HCT116 (cell line): Measurements from ENCODE around the gene ZEB2. TPM values are rescaled to one million over a fixed set of nuclear protein-coding genes. Genes with fewer than 3 reads are reported as not detected.

ENCODE experiments used
- ATAC-seq: fragments of 200-7000 bp; cut with Tn5 transposase; 2 replicates; pipeline ENCODE4 v1.9.1; 2020; ENCODE audit warnings: mild to moderate bottlenecking, moderate library complexity
- BruUV-seq: library from RNA; stranded (reverse); fragments of 400-500 nt; replicated peaks from 2 replicates; lab custom pipeline; 2021; lab: Mats Ljungman, UMichigan
- CTCF ChIA-PET: fragments of 300-600 bp; sonication (Branson Sonifier 250); formaldehyde crosslinking; loops from one replicate; lab custom pipeline; 2021; ENCODE audit warnings: antibody characterized with exemption; lab: Charles Lee
- POLR2A ChIA-PET: fragments of 300-600, 350-600 bp; sonication (Branson Sonifier 250); formaldehyde crosslinking; loops from one replicate; lab custom pipeline; 2021; ENCODE audit warnings: antibody characterized with exemption; lab: Charles Lee
- RAD21 ChIA-PET, 2 experiments: fragments of 300-600 bp; sonication (Branson Sonifier 250); formaldehyde crosslinking; loops; one replicate each; lab custom pipeline; 2023; ENCODE audit warnings: low total read pairs in 2 of 2; ENCODE audit not compliant: uncharacterized antibody in 2 of 2, unreplicated experiment in 2 of 2, low non-redundant PET in 1 of 2; lab: Charles Lee
- DNase-seq: peaks from one replicate; pipeline ENCODE4 v3.0.0-alpha.2; 2010; ENCODE audit warnings: low read depth, low spot score
- H2AFZ ChIP-seq: fragments of 200-600 bp; shearing (Covaris generic), sonication (generic); 2 replicates; pipeline ENCODE4 v1.6.1; 2017; ENCODE audit warnings: low read depth, mixed run types, mixed read lengths, antibody characterized with exemption, low read length; ENCODE audit not compliant: poor library complexity, severe bottlenecking
- H3K27ac ChIP-seq: 2 replicates; pipeline ENCODE4 v1.5.1; 2012; ENCODE audit warnings: low read depth, low read length
- H3K27me3 ChIP-seq: fragments of 200-600 bp; sonication (generic); 2 replicates; pipeline ENCODE4 v1.6.1; 2016; ENCODE audit warnings: mixed run types, low read length, mixed read lengths; ENCODE audit not compliant: insufficient read depth
- H3K36me3 ChIP-seq, 2 experiments: fragments of 200-500 bp in 1 of 2; fragments of 200-600 bp in 1 of 2; sonication (Bioruptor generic) in 1 of 2; sonication (generic) in 1 of 2; 2 replicates each; pipeline versions ENCODE4 v1.5.1 to v1.6.1; 2014 to 2016; ENCODE audit warnings: low read length in 2 of 2, inconsistent platforms in 1 of 2, mixed read lengths in 1 of 2, mixed run types in 1 of 2; ENCODE audit not compliant: insufficient read depth in 2 of 2, control insufficient read depth in 1 of 2
- H3K4me1 ChIP-seq, 2 experiments: fragments of 200-600 bp in 1 of 2; sonication (generic) in 1 of 2; 2 replicates each; pipeline versions ENCODE4 v1.5.1 to v1.6.1; 2012 to 2017; ENCODE audit warnings: low read length in 2 of 2, inconsistent platforms in 1 of 2, mild to moderate bottlenecking in 1 of 2, mixed read lengths in 1 of 2, mixed run types in 1 of 2, moderate library complexity in 1 of 2; ENCODE audit not compliant: insufficient read depth in 2 of 2, control insufficient read depth in 1 of 2
- H3K4me2 ChIP-seq: fragments of 200-600 bp; sonication (generic); 2 replicates; pipeline ENCODE4 v1.6.1; 2017; ENCODE audit warnings: mixed run types, low read length, mixed read lengths
- H3K4me3 ChIP-seq, 2 experiments: fragments of 200-600 bp in 1 of 2; sonication (generic) in 1 of 2; replicated peaks in 1 of 2; 2 replicates each; pipeline ENCODE4 v1.5.1; 2011 to 2016; ENCODE audit warnings: low read length in 2 of 2, control low read depth in 1 of 2, low read depth in 1 of 2, mild to moderate bottlenecking in 1 of 2, mixed read lengths in 1 of 2, mixed run types in 1 of 2
- H3K79me2 ChIP-seq: fragments of 200-600 bp; sonication (generic); 2 replicates; pipeline ENCODE4 v1.6.1; 2017; ENCODE audit warnings: mild to moderate bottlenecking, mixed run types, low read length, moderate library complexity, mixed read lengths; ENCODE audit not compliant: insufficient read depth
- H3K9ac ChIP-seq: fragments of 200-600 bp; sonication (generic); 2 replicates; pipeline ENCODE4 v1.6.1; 2016; ENCODE audit warnings: low read length, mixed read lengths
- H3K9me2 ChIP-seq: fragments of 200-600 bp; sonication (generic), shearing (Covaris generic); 2 replicates; pipeline ENCODE4 v1.6.1; 2017; ENCODE audit warnings: mixed run types, mild to moderate bottlenecking, moderate library complexity; ENCODE audit not compliant: insufficient read depth
- H3K9me3 ChIP-seq, 2 experiments: fragments of 200-500 bp in 1 of 2; fragments of 200-600 bp in 1 of 2; sonication (Bioruptor generic) in 1 of 2; sonication (generic) in 1 of 2; 2 replicates each; pipeline ENCODE4 v1.6.1; 2014 to 2017; ENCODE audit warnings: low read length in 2 of 2, mixed read lengths in 2 of 2, inconsistent platforms in 1 of 2, low read depth in 1 of 2, mild to moderate bottlenecking in 1 of 2, mixed run types in 1 of 2, moderate library complexity in 1 of 2; ENCODE audit not compliant: control insufficient read depth in 1 of 2, insufficient read depth in 1 of 2
- H4K20me1 ChIP-seq: fragments of 200-600 bp; sonication (generic), shearing (Covaris generic); 2 replicates; pipeline ENCODE4 v1.6.1; 2017; ENCODE audit warnings: mixed run types, mild to moderate bottlenecking, moderate library complexity; ENCODE audit not compliant: insufficient read depth
- ATF3 ChIP-seq: IDR thresholded peaks from 2 replicates; pipeline ENCODE4 v1.6.1; 2012
- EGR1 ChIP-seq: IDR thresholded peaks from 2 replicates; pipeline ENCODE4 v1.6.1; 2012; ENCODE audit warnings: low read depth
- EZH2 ChIP-seq: fragments of 200-600 bp; sonication (generic); IDR thresholded peaks from 2 replicates; pipeline ENCODE4 v1.6.1; 2017; ENCODE audit warnings: antibody characterized with exemption, mixed run types
- FOSL1 ChIP-seq: IDR thresholded peaks from 2 replicates; pipeline ENCODE4 v1.6.1; 2012; ENCODE audit warnings: low read depth
- JUND ChIP-seq: IDR thresholded peaks from 2 replicates; pipeline ENCODE4 v1.6.1; 2012
- POLR2A ChIP-seq: IDR thresholded peaks from 2 replicates; pipeline ENCODE4 v1.7.0; 2011; ENCODE audit warnings: borderline replicate concordance; ENCODE audit not compliant: insufficient read depth, insufficient read length; ENCODE audit errors: extremely low read depth
- POLR2AphosphoS5 ChIP-seq: IDR thresholded peaks from 2 replicates; pipeline ENCODE4 v1.6.1; 2011; ENCODE audit warnings: mild to moderate bottlenecking, low read depth, low read length, moderate library complexity
- SRF ChIP-seq: IDR thresholded peaks from 2 replicates; pipeline ENCODE4 v1.6.1; 2012; ENCODE audit warnings: low read depth
- TCF7L2 ChIP-seq: IDR thresholded peaks from 2 replicates; pipeline ENCODE4 v1.7.0; 2011; ENCODE audit warnings: borderline replicate concordance, inconsistent platforms; ENCODE audit not compliant: insufficient read depth, insufficient read length; ENCODE audit errors: extremely low read depth
- intact Hi-C: fragments of 100-400 bp; cut with micrococcal nuclease; formaldehyde crosslinking; loops from 2 replicates; pipeline ENCODE4 v1.10.0; 2022
- total RNA-seq: library from RNA; stranded (reverse); gene quantifications from one replicate; pipeline ENCODE4 v1.2.1, GENCODE V29; 2021; ENCODE audit not compliant: unreplicated experiment
- TF ChIP-seq, protein P1 (sequence below): IDR thresholded peaks from 2 replicates; pipeline ENCODE4 v1.6.1; 2011; ENCODE audit warnings: mild to moderate bottlenecking, low read length, moderate library complexity; ENCODE audit not compliant: insufficient replicate concordance; ENCODE audit errors: extremely low read depth

The ZEB2 gene
- total RNA-seq, 1 experiment from 2014 or later: 0.81 TPM

- TF ChIP-seq TCF7L2: no peak
- no peak for TF ChIP-seq ATF3
- TF ChIP-seq EZH2: no peak
- no peak for TF ChIP-seq POLR2A
- no peak for TF ChIP-seq FOSL1
- no peak for TF ChIP-seq POLR2AphosphoS5
- no peak for TF ChIP-seq SRF
- TF ChIP-seq, protein P1, sequence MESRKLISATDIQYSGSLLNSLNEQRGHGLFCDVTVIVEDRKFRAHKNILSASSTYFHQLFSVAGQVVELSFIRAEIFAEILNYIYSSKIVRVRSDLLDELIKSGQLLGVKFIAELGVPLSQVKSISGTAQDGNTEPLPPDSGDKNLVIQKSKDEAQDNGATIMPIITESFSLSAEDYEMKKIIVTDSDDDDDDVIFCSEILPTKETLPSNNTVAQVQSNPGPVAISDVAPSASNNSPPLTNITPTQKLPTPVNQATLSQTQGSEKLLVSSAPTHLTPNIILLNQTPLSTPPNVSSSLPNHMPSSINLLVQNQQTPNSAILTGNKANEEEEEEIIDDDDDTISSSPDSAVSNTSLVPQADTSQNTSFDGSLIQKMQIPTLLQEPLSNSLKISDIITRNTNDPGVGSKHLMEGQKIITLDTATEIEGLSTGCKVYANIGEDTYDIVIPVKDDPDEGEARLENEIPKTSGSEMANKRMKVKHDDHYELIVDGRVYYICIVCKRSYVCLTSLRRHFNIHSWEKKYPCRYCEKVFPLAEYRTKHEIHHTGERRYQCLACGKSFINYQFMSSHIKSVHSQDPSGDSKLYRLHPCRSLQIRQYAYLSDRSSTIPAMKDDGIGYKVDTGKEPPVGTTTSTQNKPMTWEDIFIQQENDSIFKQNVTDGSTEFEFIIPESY: no peak
- TF ChIP-seq EGR1: no peak
- no peak for TF ChIP-seq JUND
- H2AFZ ChIP-seq: no peak overlapping the region
- no peaks in the 10 kb centered on the region for H3K9me2 ChIP-seq
- intact Hi-C loops: no loop called here
- no TSS peak for BruUV-seq
- H4K20me1 ChIP-seq: no peaks in the 10 kb centered on the region
- ATAC-seq (no peak), DNase-seq (no peak)
- peaks cover 6 to 14% of the 10 kb centered on the region in 2 experiments; a peak in 3 of 4 replicates for H3K4me1 ChIP-seq
- H3K36me3 ChIP-seq: no peaks in the 10 kb centered on the region
- H3K4me2 ChIP-seq: no peak overlapping the region
- no peak overlapping the region for H3K4me3 ChIP-seq
- ChIA-PET RAD21 (no interaction called here), POLR2A (no interaction called here), CTCF (no interaction called here)
- H3K9ac ChIP-seq: no peak overlapping the region
- no peaks in the 10 kb centered on the region for H3K9me3 ChIP-seq
- no peaks in the 10 kb centered on the region for H3K79me2 ChIP-seq
- no peaks in the 10 kb centered on the region for H3K27me3 ChIP-seq
- H3K27ac ChIP-seq: no peak overlapping the region
Observed at GRCh38 chr2:144362401-144362800, 157.5 kb downstream of the ZEB2 start.
